Stimulated activated CD4-positive, alpha-beta T cell treated with anti-CD3 and anti-CD28 coated beads, Interleukin-1b, Interleukin-23, amount 100 ng/mL, for 4 hours (primary cell): ENCODE results near the gene GTF2IRD2.
"Not testable (repeated sequence)": the region's sequence is repeated elsewhere in the genome, so short reads cannot be mapped to it uniquely, and the experiment has no call there.

ENCODE experiments used
- DNase-seq, 2 donors: peaks; one replicate each; pipeline ENCODE4 v3.0.0-alpha.2; 2020; ENCODE audit warnings: low read depth in 2 of 2

Gene GTF2IRD2

DNA sequence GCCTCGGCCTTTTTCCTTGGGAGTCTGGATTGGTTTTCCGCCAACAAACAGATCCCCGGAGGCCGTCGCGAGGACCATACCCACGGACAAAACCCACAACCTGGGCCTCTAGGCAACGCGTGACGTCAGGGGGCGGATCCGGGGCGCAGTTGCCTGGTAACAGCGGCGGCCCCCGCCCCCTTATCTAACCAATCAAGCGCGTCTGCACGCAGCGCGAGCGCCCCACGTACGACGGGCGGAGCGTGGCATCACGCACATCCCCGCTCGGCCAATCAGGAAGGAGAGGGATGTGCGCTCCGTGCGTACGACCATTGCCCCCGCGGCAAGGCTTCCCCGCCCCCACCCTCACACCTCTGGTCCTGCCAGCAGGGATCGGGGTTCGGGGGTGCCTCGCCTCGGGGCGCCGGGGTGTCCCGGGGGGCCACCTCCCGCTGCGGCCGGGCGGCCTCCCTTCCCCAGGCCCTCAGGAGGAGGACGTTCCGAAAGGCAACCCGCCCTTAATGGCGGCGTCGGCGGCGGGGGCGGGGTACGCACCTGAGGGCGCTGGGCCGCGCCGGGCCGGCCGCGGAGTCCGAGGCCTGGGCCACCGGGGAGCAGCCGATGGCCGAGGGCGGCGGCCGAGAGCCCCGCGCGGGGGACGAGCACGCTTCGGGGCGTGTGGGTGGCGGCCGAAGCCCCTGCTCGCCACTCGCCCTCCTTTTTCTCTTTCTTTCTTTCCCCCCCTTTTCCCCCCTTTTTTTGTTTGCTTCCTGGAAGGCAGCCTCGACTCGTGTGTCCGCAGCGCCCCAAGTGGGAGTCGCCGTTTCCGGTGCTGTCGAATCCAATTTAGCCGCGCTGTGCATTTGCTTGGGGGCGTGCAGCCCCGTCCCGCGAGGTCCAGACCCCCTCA, at the start of gene GTF2IRD2:
TSS of gene GTF2IRD2 (minus strand) at position 773 of the 889 bp plus-strand sequence. CDS start 15,227 bp downstream, outside the sequence.
- not testable (repeated sequence) for DNase-seq

DNA sequence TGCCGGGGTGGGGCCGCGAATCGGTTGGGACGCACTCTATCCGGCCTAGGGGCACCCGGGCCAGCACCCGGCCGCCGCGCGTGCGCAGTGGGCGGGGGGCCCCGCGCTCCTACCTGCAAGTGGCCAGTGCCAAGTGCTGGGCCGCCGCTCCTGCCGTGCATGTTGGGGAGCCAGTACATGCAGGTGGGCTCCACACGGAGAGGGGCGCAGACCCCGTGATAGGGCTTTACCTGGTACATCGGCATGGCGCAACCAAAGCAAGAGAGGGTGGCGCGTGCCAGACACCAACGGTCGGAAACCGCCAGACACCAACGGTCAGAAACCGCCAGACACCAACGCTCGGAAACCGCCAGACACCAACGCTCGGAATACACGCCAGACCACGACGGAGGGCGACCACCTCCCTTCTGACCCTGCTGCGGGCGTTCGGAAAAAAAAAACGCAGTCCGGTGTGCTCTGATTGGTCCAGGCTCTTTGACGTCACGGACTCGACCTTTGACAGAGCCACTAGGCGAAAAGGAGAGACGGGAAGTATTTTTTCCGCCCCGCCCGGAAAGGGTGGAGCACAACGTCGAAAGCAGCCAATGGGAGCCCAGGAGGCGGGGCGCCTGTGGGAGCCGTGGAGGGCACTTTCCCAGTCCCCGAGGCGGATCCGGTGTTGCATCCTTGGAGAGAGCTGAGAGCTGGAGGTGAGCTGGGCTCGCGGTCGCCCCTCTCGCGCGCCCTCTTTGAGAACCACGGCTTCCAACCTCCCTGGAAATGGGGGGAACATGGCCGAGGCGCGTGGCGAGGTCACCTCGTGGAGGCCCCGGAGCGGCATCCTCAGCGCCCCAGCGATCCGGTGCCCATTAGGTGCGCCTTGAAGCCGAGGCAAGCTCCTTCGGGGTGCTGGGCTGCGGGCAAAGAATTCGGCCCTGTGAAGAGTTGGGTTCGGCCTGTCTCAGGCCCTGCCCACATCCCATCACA, 39.0 kb upstream of the GTF2IRD2 start:
- peak; percentile 59 to 70 for DNase-seq

DNA sequence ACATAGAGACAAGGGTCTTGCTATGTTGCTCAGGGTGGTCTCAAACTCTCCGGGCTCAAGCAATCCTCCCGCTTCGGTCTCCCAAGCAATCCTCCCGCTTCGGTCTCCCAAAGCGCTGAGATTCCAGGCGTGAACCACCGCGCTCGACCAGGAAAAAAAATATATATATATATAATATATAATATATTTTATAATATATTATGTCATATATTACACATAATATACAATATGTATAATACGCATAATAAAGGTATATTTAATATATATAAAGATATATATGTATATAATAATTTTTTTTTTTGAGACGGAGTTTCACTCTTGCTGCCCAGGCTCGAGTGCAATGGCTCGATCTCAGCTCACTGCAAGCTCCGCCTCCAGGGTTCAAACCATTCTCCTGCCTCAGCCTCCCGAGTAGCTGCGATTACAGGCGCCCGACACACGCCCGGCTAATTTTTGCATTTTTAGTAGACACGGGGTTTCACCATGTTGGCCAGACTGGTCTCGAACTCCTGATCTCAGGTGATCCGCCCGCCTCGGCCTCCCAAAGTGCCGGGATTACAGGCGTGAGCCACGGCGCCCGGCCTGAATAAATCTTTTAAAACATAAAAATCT, 38.2 kb upstream of the GTF2IRD2 start:
- not testable (repeated sequence) for DNase-seq

DNA sequence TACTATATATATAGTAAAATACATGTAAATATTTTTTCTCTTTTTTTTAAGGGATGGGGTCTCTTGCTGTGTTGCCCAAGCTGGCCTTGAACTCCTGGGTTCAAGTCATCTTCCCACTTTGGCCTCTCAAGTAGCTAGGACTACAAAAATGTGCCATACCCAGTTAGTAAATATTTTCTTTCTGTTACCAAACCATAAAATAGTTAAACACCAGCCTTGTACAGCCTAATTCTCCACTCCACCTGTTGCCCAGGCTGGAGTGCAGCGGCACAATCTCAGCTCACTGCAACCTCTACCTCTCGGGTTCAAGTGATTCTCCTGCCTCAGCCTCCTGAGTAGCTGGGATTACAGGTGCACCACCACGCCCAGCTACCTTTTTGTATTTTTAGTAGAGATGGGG, 33.9 kb upstream of the GTF2IRD2 start:
- DNase-seq: not testable (repeated sequence)

GRCh38 chr7:74882110-74882509, 30.7 kb upstream of the GTF2IRD2 start:
- not testable (repeated sequence) for DNase-seq

DNA sequence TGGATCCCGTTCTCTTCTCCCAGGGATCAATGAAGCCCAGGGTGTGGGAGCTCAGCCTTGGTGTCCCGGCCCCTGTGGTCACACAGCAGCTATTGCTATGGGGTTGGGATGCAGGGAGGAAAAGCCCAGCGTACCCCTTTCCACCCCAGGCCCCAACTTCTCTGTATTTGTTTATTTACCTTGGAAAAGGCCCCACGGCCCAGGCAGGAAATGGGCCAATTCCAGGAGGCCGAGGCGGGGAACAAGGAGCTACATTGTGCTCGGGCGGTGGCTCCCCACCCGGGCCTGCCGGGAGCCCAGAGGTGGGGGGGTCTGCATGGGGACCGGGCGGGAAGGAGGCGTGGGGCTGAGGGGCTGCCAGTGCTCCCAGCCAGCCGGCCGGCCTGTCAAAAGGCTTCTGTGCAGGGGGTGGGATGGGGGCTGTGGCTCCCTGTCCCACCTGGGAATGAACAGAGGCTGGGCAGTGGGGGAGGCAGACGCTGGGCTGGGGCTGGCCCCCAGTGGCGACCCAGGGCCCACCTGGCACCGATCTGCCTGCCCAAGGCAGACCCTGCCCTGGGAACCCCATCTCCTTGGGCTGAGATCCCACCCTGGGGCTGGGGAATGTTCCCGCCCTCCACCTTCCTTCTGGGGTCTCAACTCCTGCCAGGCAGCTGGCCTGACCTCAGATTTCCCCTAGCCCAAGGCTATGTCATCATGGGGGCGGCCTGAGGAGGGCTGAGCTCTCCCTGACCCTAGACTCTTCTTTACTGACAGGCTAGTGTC, 23.5 kb upstream of the GTF2IRD2 start:
- DNase-seq: not testable (repeated sequence)

- not testable (repeated sequence) for DNase-seq
Measured at GRCh38 chr7:74874104-74874747, 22.8 kb upstream of the GTF2IRD2 start.

GRCh38 chr7:74872542-74872941, 21.1 kb upstream of the GTF2IRD2 start:
- DNase-seq: not testable (repeated sequence)

- DNase-seq: not testable (repeated sequence)
Measured at GRCh38 chr7:74865777-74866176, 14.4 kb upstream of the GTF2IRD2 start.

- DNase-seq: not testable (repeated sequence)
Measured at GRCh38 chr7:74849853-74850252, 1.6 kb downstream of the GTF2IRD2 start.

DNA sequence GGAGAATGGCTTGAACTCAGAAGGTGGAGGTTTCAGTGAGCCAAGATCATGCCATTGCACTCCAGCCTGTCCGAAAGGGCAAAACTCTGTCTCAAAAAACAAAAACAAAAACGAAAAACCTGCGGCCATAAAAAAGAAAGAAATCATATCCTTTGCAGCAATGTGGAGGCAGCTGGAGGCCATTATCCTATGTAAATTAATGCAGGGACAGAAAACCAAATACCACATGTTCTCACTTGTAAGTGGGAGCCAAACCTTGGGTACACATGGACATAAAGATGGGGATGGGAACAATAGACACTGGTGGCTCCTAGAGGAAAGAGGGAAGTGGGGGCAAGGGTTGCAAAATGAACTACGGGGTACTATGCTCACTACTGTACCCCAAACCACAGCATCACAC, 21.0 kb downstream of the GTF2IRD2 start:
- not testable (repeated sequence) for DNase-seq

DNA sequence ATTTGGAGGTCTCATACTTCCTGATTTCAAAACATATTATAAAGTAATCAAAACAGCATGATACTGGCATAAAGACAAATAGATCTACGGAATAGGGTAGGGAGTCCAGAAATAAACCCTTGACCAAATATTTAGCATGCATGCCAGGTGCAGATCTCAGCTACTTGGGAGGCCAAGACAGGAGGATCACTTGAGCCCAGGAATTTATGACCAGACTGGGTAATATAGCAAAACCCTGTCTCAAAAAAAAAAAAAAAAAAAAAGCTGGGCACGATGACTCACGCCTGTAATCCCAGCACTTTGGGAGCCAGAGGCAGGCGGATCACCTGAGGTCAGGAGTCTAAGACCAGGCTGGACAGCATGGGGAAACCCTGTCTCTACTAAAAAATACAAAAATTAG, 21.4 kb downstream of the GTF2IRD2 start:
- DNase-seq: not testable (repeated sequence)

GRCh38 chr7:74821259-74821658, 30.1 kb downstream of the GTF2IRD2 start:
- DNase-seq: not testable (repeated sequence)

DNA sequence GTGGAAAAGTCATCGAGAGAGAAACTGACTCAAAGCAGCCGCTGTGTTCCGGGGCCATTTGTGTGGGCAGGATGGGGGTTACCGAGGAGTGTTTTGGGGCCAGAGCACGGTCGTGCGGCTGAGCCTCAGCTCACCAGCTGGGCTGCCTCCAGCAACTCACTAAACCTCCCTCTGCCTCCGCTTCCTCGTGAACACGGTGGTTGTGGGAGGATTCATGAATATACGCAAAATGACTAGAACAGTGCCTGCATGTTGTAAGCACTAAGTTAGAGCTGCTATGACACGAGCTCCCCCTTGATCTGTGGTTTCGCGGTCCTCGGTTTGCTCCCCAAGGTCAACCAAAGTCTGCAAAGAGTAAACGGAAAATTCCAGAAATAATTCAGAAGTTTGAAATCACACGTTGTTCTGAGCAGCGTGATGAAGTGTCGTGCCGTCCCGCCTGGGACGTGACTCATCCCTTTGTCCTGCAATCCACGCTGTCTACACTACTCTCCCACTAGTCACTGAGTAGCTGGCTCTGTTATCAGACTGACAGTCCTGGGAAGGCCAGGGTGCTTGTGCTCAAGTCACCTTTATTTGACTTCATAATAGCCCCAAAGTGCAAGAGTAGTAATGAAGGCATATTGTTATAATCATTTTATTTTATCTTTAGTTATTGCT, 31.1 kb downstream of the GTF2IRD2 start:
- not testable (repeated sequence) for DNase-seq

DNA sequence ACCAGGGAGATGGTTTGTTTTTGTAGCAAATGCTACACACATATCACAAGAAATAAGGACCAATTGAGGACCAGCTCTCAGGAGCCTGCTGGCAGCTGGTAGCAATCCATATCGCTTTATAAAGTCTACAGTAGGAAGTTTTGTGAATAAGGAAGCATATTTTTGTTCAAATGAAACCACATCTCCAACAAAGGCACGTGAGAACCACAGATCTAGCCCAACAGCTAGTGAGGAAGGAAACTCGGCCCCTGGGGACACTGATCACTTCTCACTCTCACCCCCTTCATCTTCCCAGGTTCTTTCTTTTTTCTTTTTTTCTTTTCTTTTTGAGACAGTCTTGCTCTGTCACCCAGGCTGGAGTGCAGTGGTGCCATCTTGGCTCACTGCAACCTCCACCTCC, 35.5 kb downstream of the GTF2IRD2 start:
- DNase-seq: not testable (repeated sequence)

DNA sequence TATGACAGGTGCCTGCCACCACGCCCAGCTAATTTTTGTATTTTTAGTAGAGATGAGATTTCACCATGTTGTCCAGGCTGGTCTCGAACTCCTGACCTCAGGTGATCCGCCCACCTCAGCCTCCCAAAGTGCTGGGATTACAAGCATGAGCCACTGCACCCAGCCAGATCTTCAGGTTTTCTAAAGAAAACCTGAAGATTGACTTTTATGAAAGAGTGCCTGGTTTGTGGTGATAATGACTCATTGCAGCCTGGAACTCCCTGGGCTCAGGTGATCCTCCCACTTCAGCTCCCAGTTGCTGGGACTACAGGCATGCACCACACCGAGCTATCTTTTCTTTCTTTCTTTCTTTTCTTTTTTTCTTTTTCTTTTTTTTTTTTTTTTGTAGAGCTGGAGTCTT, 52.8 kb downstream of the GTF2IRD2 start:
- not testable (repeated sequence) for DNase-seq

DNA sequence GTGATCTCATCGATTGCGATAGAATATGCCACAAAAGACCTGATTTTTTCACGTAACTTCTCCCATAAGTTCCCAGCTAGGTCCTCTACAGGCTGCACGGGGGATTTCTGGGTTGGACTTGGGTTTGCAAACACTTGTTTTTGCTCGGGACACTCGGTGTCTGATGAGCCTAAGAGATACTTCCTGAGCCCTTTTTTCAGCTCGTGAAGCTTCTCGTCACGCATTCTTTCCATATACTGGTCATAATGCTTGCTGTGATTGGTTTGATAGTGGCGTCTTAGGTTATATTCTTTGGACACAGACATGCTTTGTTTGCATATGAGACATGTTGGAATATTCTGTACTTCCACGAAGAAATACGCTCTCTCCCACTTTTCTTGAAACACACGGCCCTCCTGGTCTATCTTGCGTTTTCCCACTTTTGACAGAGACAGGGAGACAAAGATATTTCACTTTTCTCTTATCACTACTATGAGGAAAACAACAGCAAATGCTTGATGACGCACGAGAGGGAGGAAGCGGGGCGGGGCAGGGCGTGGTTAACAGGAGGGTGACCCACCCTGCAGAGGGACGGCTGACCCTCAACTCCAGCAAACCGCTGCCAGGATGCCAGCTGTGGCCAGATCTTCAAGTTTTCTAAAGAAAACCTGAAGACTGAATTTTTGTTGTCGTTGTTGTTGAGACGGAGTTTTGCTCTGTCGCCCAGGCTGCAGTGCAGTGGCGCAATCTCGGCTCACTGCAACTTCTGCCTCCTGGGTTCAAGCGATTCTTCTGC, 53.4 kb downstream of the GTF2IRD2 start:
- DNase-seq: not testable (repeated sequence)

DNA sequence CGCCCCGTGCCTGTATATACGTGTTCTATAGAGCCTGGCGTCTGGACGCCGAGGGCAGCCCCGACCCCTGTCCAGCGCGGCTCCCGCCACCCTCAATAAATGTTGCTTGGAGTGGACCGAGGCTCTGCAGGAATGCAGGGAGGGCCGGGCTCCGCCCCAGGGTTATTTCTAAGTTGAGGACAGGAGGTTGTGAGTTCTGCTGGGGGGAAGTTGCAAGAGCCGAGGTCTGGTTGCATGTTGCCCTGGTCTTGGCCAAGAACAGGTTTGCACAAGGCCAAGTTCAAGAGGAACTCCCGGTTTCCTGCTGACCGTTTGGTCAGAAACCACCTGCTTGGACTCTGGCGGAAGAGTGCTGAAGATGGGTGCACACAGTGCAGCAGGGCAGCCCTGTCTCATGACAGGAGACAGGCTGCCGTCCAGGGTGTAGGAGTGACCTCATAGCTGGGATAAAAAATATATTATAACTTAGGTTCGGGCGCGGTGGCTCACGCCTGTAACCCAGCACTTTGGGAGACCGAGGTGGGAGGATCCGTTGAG, 62.1 kb downstream of the GTF2IRD2 start:
- DNase-seq: not testable (repeated sequence)
